K562 (cell line): ENCODE data around the gene PEX7. TPM values are rescaled to one million over a fixed set of nuclear protein-coding genes. Genes with fewer than 3 reads are reported as not detected.

Experiments used
- ATAC-seq: fragments of 200-7000 bp; cut with Tn5 transposase; 3 replicates; pipeline ENCODE4 v1.9.1; 2020; ENCODE audit warnings: moderate library complexity
- BruUV-seq: library from RNA; stranded (reverse); fragments of 400-500 nt; replicated peaks from 2 replicates; lab custom pipeline; 2021; lab: Mats Ljungman, UMichigan
- CTCF ChIA-PET: fragments of 300-600 bp; formaldehyde crosslinking; extraction: SDS; loops from one replicate; lab custom pipeline; 2021; ENCODE audit warnings: low intra/inter-chr PET ratio; lab: Yijun Ruan, JAX
- POLR2A ChIA-PET: fragments of 300-600, 350-650 bp; sonication (Branson Sonifier 250); formaldehyde crosslinking; extraction: SDS; loops from one replicate; lab custom pipeline; 2021; ENCODE audit warnings: antibody characterized with exemption, inconsistent platforms; lab: Yijun Ruan, JAX
- DNase-seq, 4 experiments: peaks; one replicate each; pipeline versions ENCODE4 v3.0.0 to v3.0.0-alpha.2; 2011 to 2018; ENCODE audit warnings: low spot score in 3 of 4, mixed read lengths in 3 of 4; ENCODE audit errors: extremely low read depth in 1 of 4
- FAIRE-seq: peaks from 2 replicates; lab custom pipeline; 2011; peaks lifted over from hg19 to GRCh38; lab: Jason Lieb, UNC
- H2AFZ ChIP-seq: 2 replicates; pipeline ENCODE4 v1.6.0; 2011; ENCODE audit warnings: low read depth, low read length, control low read depth, inconsistent platforms
- H3K27ac ChIP-seq: fragments of 200-600 bp; 3 replicates; pipeline ENCODE4 v1.8.0; 2011; ENCODE audit warnings: low read depth, mild to moderate bottlenecking, control low read depth, inconsistent platforms, low read length, moderate library complexity, mixed read lengths; ENCODE audit errors: extremely low read depth
- H3K27me3 ChIP-seq, 2 experiments: fragments of 300-600 bp in 1 of 2; 2 replicates in 1 of 2; 3 replicates in 1 of 2; pipeline versions ENCODE4 v1.6.0 to v1.8.0; 2011; ENCODE audit warnings: inconsistent platforms in 2 of 2, low read length in 2 of 2, mild to moderate bottlenecking in 1 of 2, mixed read lengths in 1 of 2, moderate library complexity in 1 of 2; ENCODE audit not compliant: control insufficient read depth in 2 of 2, insufficient read depth in 2 of 2
- H3K36me3 ChIP-seq: fragments of 300-600 bp; 3 replicates; pipeline ENCODE4 v1.8.0; 2011; ENCODE audit warnings: mild to moderate bottlenecking, low read length, inconsistent platforms; ENCODE audit not compliant: control insufficient read depth, insufficient read depth
- H3K4me1 ChIP-seq, 2 experiments: fragments of 200-600 bp in 1 of 2; replicated peaks in 1 of 2; 2 replicates in 1 of 2; 3 replicates in 1 of 2; pipeline versions ENCODE4 v1.5.1 to v1.8.0; 2011; ENCODE audit warnings: inconsistent platforms in 2 of 2, low read length in 2 of 2, mild to moderate bottlenecking in 1 of 2, mixed read lengths in 1 of 2, moderate library complexity in 1 of 2; ENCODE audit not compliant: control insufficient read depth in 2 of 2, insufficient read depth in 2 of 2
- H3K4me2 ChIP-seq: 2 replicates; pipeline ENCODE4 v1.6.1; 2011; ENCODE audit warnings: low read length, control low read depth, inconsistent platforms, mixed read lengths; ENCODE audit not compliant: insufficient read depth
- H3K4me3 ChIP-seq: fragments of 200-600 bp; sonication (generic), shearing (Covaris generic); 2 replicates; pipeline ENCODE4 v1.5.1; 2016; ENCODE audit warnings: control low read depth, inconsistent platforms
- H3K79me2 ChIP-seq: fragments of 200-600 bp; 3 replicates; pipeline ENCODE4 v1.8.0; 2011; ENCODE audit warnings: low read length, inconsistent platforms; ENCODE audit not compliant: control insufficient read depth, insufficient read depth
- H3K9ac ChIP-seq, 2 experiments: 2 replicates each; pipeline versions ENCODE4 v1.6.0 to v1.6.1; 2011; ENCODE audit warnings: low read depth in 2 of 2, low read length in 2 of 2, control low read depth in 1 of 2, inconsistent platforms in 1 of 2, mild to moderate bottlenecking in 1 of 2, mixed read lengths in 1 of 2; ENCODE audit not compliant: insufficient read depth in 1 of 2
- H3K9me1 ChIP-seq: one replicate; pipeline ENCODE4 v1.6.0; 2011; ENCODE audit warnings: inconsistent platforms, mild to moderate bottlenecking, low read length, moderate library complexity; ENCODE audit not compliant: control insufficient read depth, insufficient read depth
- H3K9me3 ChIP-seq: replicated peaks from 2 replicates; pipeline ENCODE4 v1.5.1; 2011; ENCODE audit warnings: low read depth, low read length, inconsistent platforms; ENCODE audit not compliant: control insufficient read depth, insufficient read depth
- H4K20me1 ChIP-seq: replicated peaks from 2 replicates; pipeline ENCODE4 v1.6.1; 2011; ENCODE audit warnings: low read length, inconsistent platforms, mixed read lengths; ENCODE audit not compliant: control insufficient read depth, insufficient read depth
- BRF2 ChIP-seq: IDR thresholded peaks from 3 replicates; pipeline ENCODE4 v1.6.1; 2011; ENCODE audit warnings: borderline replicate concordance, mild to moderate bottlenecking; ENCODE audit not compliant: insufficient read length, insufficient read depth
- STAT6 ChIP-seq: sonication (generic); formaldehyde crosslinking; IDR thresholded peaks from 2 replicates; pipeline ENCODE4 v1.8.1; 2023; ENCODE audit warnings: mild to moderate bottlenecking, missing genetic modification reagents
- USF1 ChIP-seq: sonication (generic); formaldehyde crosslinking; IDR thresholded peaks from 2 replicates; pipeline ENCODE4 v1.9.0; 2022; ENCODE audit warnings: mild to moderate bottlenecking, missing genetic modification reagents
- WGBS: fragments of 100-300 bp; shearing (Covaris generic); methylation state at CpG from one replicate; pipeline ENCODE4 v1.1.6; 2016; ENCODE audit warnings: low coverage, mixed read lengths; ENCODE audit not compliant: insufficient coverage; ENCODE audit errors: missing lambda C conversion rate; 5-methylcytosine and 5-hydroxymethylcytosine counted together
- in situ Hi-C: fragments of 300-500 bp; cut with MboI; formaldehyde crosslinking; loops from 4 replicates; pipeline ENCODE4 v1.15.0; 2018; ENCODE audit warnings: inconsistent platforms, mixed read lengths
- intact Hi-C: fragments of 100-400 bp; cut with micrococcal nuclease; formaldehyde crosslinking; loops from 2 replicates; pipeline ENCODE4 v1.14.2; 2022
- polyA plus RNA-seq, 8 experiments: library from polyadenylated mRNA; depleted of rRNA in 4 of 8; stranded (reverse) in 5 of 8; unstranded in 3 of 8; fragments of >200 nt; fragmentation: Nextera tagmentation in 2 of 8; fragmentation: Illumina TruSeq in 1 of 8; extraction: Ambion mirVana in 2 of 8; extraction: Trizol in 1 of 8; gene quantifications; 2 replicates each; pipeline versions ENCODE4 v1.2.1 to v1.2.3, GENCODE V29; 2011 to 2014; ENCODE audit warnings: inconsistent platforms in 1 of 8, missing spikeins in 1 of 8
- total RNA-seq, 7 experiments: library from RNA; depleted of rRNA in 6 of 7; stranded (reverse); fragments of >200 nt in 6 of 7; fragmentation: Illumina TruSeq in 2 of 7; extraction: Trizol in 2 of 7; gene quantifications; 2 replicates each; pipeline versions ENCODE4 v1.2.1 to v1.2.3, GENCODE V29; 2011 to 2021; ENCODE audit warnings: low replicate concordance in 1 of 7

PEX7 gene
- total and polyA plus RNA-seq, 9 of the 15 experiments (the other 6 are each of a cell fraction or from before 2014, with no cell fraction given) = 1.6 to 12.9 (median 9.1) TPM

DNA sequence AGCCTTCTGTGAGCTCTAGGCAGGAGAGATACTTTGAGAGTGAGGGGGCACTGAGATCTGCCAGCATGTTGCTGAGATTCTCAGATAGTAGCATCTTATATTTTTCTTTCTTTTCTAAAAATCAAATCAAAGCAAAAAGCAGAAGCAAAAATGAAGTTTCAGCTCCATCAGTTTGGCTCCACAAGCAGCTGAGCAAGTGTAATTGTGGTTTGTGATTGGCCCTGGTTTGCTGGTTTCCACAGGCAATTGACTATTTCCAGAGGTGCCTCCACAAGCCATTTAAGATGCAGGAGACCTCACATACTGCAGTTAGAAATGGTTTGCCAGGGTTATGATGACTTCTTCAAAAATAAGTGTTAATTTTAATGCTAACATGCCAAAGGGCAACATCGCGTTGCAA lies 104.0 kb downstream of the PEX7 start:
- Histone ChIP-seq H3K4me1 (peaks cover 0 to 27% of the 10 kb centered on the region in 2 experiments; a peak in 2 of 5 replicates), H2AFZ (no peak overlapping the region), H3K9ac (no peak overlapping the region), H4K20me1 (no peaks in the 10 kb centered on the region), H3K79me2 (no peaks in the 10 kb centered on the region), H3K36me3 (no peaks in the 10 kb centered on the region), H3K9me1 (no peaks in the 10 kb centered on the region), H3K4me2 (no peak overlapping the region), H3K27me3 (peaks cover 8 to 41% of the 10 kb centered on the region in 2 experiments; a peak in 3 of 5 replicates), H3K27ac (no peak overlapping the region), H3K9me3 (no peaks in the 10 kb centered on the region), H3K4me3 (no peak overlapping the region)
- intact Hi-C loops = loop anchor here (2.0 to 10.0 kb wide), 5 partner anchors 80 to 584 kb away; partner anchors contain the start of gene MAP7
- ChIA-PET CTCF (interaction anchor here (0.6 kb wide), 1 partner anchor 129 kb away, joined by 5 read pairs; no protein-coding TSS in a partner anchor), POLR2A (interaction anchor here (0.9 to 1.6 kb wide), 3 partner anchors 10 to 33 kb away, joined by 3 to 6 read pairs (median 3); no protein-coding TSS in a partner anchor)
- in situ Hi-C loops = no loop called here
- 26% methylated on average over 2 of the region's 2 CpGs for WGBS
- no peak for TF ChIP-seq STAT6
- no peak for TF ChIP-seq BRF2
- no peak for TF ChIP-seq USF1 (CRISPR knock-in tag)
- FAIRE-seq (no peak), DNase-seq (no peak), ATAC-seq (no peak)
- no TSS peak for BruUV-seq
